Esophagus squamous epithelium (tissue), 4 donors: Measurements from ENCODE around the gene DNAJC17.

ENCODE experiments used
- POLR2A ChIP-seq, 4 donors: fragments of 450-650 bp; IDR thresholded peaks; one replicate each; pipeline ENCODE4 v1.6.1; 2017; ENCODE audit warnings: antibody characterized with exemption in 4 of 4, mild to moderate bottlenecking in 4 of 4, moderate library complexity in 3 of 4
- TF ChIP-seq, protein P1 (sequence below), 6 experiments: fragments of 450-650 bp in 4 of 6; fragments of 200-600 bp in 2 of 6; sonication (generic) in 2 of 6; IDR thresholded peaks; one replicate each; pipeline ENCODE4 v1.5.1; 2016 to 2019; ENCODE audit warnings: antibody characterized with exemption in 6 of 6, mild to moderate bottlenecking in 4 of 6, moderate library complexity in 4 of 6

GRCh38 chr15:40843885-40844695, 36.8 kb upstream of the DNAJC17 start, which contains the start of gene SPINT1:
- TF ChIP-seq, protein P1, sequence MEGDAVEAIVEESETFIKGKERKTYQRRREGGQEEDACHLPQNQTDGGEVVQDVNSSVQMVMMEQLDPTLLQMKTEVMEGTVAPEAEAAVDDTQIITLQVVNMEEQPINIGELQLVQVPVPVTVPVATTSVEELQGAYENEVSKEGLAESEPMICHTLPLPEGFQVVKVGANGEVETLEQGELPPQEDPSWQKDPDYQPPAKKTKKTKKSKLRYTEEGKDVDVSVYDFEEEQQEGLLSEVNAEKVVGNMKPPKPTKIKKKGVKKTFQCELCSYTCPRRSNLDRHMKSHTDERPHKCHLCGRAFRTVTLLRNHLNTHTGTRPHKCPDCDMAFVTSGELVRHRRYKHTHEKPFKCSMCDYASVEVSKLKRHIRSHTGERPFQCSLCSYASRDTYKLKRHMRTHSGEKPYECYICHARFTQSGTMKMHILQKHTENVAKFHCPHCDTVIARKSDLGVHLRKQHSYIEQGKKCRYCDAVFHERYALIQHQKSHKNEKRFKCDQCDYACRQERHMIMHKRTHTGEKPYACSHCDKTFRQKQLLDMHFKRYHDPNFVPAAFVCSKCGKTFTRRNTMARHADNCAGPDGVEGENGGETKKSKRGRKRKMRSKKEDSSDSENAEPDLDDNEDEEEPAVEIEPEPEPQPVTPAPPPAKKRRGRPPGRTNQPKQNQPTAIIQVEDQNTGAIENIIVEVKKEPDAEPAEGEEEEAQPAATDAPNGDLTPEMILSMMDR (IDR thresholded peaks at IDR 0.05) = peak in 1 of 6 experiments; percentile 9
- TF ChIP-seq POLR2A (IDR thresholded peaks at IDR 0.05) = peak in 2 of 4 donors; percentile 41 to 69
